Ishikawa (cell line): ENCODE data around the gene TMEM91.

Experiments
- CEBPB ChIP-seq: IDR thresholded peaks from 2 replicates; pipeline ENCODE4 v1.6.1; 2012
- EP300 ChIP-seq: IDR thresholded peaks from 2 replicates; pipeline ENCODE4 v1.6.1; 2012; ENCODE audit warnings: borderline replicate concordance
- FOXM1 ChIP-seq: IDR thresholded peaks from 2 replicates; pipeline ENCODE4 v1.6.1; 2012; ENCODE audit warnings: low read depth, borderline replicate concordance
- NFIC ChIP-seq: IDR thresholded peaks from 2 replicates; pipeline ENCODE4 v1.6.1; 2012
- RAD21 ChIP-seq: IDR thresholded peaks from 2 replicates; pipeline ENCODE4 v1.6.1; 2012; ENCODE audit warnings: low read depth
- TAF1 ChIP-seq: IDR thresholded peaks from 2 replicates; pipeline ENCODE4 v1.6.1; 2012; ENCODE audit warnings: low read depth, mild to moderate bottlenecking
- TCF12 ChIP-seq: IDR thresholded peaks from 2 replicates; pipeline ENCODE4 v1.6.1; 2012; ENCODE audit warnings: low read depth
- YY1 ChIP-seq: IDR thresholded peaks from 2 replicates; pipeline ENCODE4 v1.6.1; 2012; ENCODE audit warnings: low read depth
- ZBTB7A ChIP-seq: IDR thresholded peaks from 2 replicates; pipeline ENCODE4 v1.6.1; 2012; ENCODE audit warnings: low read depth
- TF ChIP-seq, protein P1 (sequence below): IDR thresholded peaks from 2 replicates; pipeline ENCODE4 v1.6.1; 2012
- TF ChIP-seq, protein P2 (sequence below): IDR thresholded peaks from 2 replicates; pipeline ENCODE4 v1.6.1; 2012

DNA sequence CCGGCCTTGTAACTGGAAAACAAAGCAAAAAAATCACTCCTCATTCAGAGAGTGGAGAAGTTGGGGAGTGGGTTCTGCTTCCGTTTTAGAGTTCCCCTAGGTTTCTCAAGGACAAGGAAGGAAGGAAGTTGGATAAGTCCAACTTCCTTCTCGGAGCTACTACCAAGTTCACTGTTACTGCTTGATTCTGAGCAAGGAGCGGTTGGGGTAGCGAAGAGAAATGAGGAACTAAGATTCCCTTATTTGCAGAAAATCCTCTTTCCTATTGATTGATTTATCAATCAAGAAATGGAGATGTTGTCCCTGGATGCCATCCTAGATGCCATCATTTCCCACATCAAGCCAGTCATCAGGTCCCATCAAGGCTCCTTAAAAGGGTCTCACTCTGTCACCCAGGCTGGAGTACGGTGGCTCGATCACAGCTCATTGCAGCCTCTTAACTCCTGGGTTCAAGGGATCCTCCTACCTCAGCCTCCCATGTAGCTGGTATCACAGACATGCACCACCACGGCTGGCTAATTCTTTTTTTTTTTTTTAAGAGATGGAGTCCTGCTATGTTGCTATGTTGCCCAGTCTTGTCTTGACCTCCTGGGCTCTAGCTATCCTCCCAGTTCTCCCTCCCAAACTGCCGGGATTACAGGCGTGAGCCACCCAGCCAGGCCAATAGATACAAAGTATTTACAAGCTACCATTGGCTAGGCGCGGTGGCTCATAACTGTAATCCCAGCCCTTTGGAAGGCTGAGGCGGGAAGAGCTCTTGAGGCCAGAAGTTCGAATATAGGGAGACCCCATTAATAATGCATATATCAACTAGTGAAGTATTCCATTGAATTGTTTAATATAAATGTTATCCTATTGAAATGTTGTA is 11.6 kb upstream of the TMEM91 start:
- no peak for TF ChIP-seq NFIC
- TF ChIP-seq TAF1 = no peak
- TF ChIP-seq FOXM1 = no peak
- no peak for TF ChIP-seq TCF12
- no peak for TF ChIP-seq RAD21
- TF ChIP-seq CEBPB = no peak
- TF ChIP-seq YY1 = no peak
- TF ChIP-seq, protein P1, sequence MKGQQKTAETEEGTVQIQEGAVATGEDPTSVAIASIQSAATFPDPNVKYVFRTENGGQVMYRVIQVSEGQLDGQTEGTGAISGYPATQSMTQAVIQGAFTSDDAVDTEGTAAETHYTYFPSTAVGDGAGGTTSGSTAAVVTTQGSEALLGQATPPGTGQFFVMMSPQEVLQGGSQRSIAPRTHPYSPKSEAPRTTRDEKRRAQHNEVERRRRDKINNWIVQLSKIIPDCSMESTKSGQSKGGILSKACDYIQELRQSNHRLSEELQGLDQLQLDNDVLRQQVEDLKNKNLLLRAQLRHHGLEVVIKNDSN = no peak
- TF ChIP-seq EP300 = no peak
- TF ChIP-seq, protein P2, sequence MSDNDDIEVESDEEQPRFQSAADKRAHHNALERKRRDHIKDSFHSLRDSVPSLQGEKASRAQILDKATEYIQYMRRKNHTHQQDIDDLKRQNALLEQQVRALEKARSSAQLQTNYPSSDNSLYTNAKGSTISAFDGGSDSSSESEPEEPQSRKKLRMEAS = no peak
- TF ChIP-seq ZBTB7A = no peak
